Natural killer cell treated with Interleukin-12 subunit alpha and Interleukin-12 subunit beta and Interleukin-15 and Interleukin-18, amount 100 ng/mL, for 72 hours (primary cell): ENCODE measurements around the gene SLC25A22. TPM values are rescaled to one million over a fixed set of nuclear protein-coding genes. Genes with fewer than 3 reads are reported as not detected.

Source experiments
- ATAC-seq, 2 donors: fragments of 150-1000 bp; cut with Tn5 transposase in 1 of 2; sonication (Bioruptor Pico), chemical (Tn5 transposase) in 1 of 2; 2 replicates each; pipeline ENCODE4 v1.10.0; 2021
- DNase-seq: peaks from one replicate; pipeline ENCODE4 v3.0.0; 2022; ENCODE audit warnings: low spot score
- H3K27ac Mint-ChIP-seq, 2 donors: 1 replicate in 1 of 2; 2 replicates in 1 of 2; pipeline ENCODE4 v1.8.0; 2022; ENCODE audit warnings: mixed read lengths in 2 of 2, mild to moderate bottlenecking in 1 of 2, moderate library complexity in 1 of 2
- H3K27me3 Mint-ChIP-seq, 2 donors: 1 replicate in 1 of 2; 2 replicates in 1 of 2; pipeline ENCODE4 v1.8.0; 2022; ENCODE audit warnings: mixed read lengths in 2 of 2
- H3K36me3 Mint-ChIP-seq: one replicate; pipeline ENCODE4 v1.8.0; 2022; ENCODE audit warnings: mixed read lengths
- H3K4me1 Mint-ChIP-seq, 2 donors: 1 replicate in 1 of 2; 2 replicates in 1 of 2; pipeline ENCODE4 v1.8.0; 2022; ENCODE audit warnings: low read depth in 2 of 2, mixed read lengths in 2 of 2, mild to moderate bottlenecking in 1 of 2
- H3K4me3 Mint-ChIP-seq: one replicate; pipeline ENCODE4 v1.8.0; 2022; ENCODE audit warnings: mixed read lengths
- H3K9me3 Mint-ChIP-seq: 2 replicates; pipeline ENCODE4 v1.8.0; 2022; ENCODE audit warnings: mixed read lengths
- total RNA-seq, 2 donors: library from RNA; stranded (reverse); gene quantifications; one replicate each; pipeline ENCODE4 v1.2.3, GENCODE V29; 2022

SLC25A22 gene
- total RNA-seq, 2 donors from 2014 or later, result 64.3 to 125 TPM

GRCh38 chr11:823441-824291, 25.6 kb upstream of the SLC25A22 start:
- Mint-ChIP-seq H3K27ac (no peak overlapping the region), H3K4me3 (no peak overlapping the region), H3K4me1 (peaks cover 15 to 17% of the 10 kb centered on the region in 2 donors), H3K27me3 (peaks cover 0 to 8% of the 10 kb centered on the region in 2 donors), H3K36me3 (no peaks in the 10 kb centered on the region), H3K9me3 (no peaks in the 10 kb centered on the region)
- ATAC-seq (no peak), DNase-seq (no peak)

- Mint-ChIP-seq H3K4me3 (peak overlapping the region; percentile 38), H3K9me3 (no peaks in the 10 kb centered on the region), H3K4me1 (peaks cover 5 to 10% of the 10 kb centered on the region in 2 donors), H3K36me3 (no peaks in the 10 kb centered on the region), H3K27ac (peak overlapping the region in 1 of 2 donors; percentile 84), H3K27me3 (no peaks in the 10 kb centered on the region)
- DNase-seq, result no peak
- no peak for ATAC-seq
Observed at GRCh38 chr11:821512-822371, 23.7 kb upstream of the SLC25A22 start.

DNA sequence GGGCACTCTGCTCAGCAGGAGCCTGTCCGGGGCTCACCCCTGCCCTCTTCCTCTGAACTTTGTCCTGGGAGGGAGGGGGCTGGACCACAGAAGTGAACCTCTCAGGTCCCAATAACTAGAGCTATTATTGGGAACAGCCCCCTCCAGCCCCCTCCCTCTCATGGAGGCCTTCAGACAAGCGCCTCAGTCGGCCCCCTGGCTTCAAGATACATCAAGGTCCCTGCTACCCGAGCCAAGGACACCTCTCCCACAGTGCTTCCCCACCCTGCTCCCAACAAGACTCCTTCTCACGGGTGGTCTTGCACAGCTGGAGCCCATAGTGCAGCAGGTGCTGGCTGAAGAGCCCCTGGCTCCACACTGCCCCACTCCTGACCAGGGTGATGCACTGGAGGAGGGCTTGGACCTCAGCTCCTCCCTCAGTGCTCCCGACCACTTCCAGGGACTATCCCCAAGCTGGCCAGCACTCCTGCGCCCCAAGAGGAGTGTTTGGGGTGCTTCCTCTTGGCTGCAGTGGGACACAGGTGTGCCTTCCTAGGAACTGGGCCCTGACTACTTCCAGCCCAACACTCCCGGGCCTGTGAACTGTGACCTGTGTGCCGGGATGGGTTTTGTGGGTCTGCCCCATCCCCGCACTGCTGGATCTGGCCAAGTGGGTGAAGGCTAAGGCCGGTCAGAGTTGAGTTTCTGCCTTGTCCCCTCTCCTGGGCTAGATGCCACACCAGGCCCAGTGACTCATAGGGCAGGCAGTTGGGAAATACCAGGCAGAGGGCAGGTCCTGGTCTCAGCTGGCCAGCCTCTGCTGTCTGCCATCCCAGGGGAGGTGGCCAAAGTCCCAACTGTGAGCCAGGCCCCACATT, 22.8 kb upstream of the SLC25A22 start:
- ATAC-seq (no peak), DNase-seq (no peak)
- H3K4me1 Mint-ChIP-seq, result peaks cover 5 to 10% of the 10 kb centered on the region in 2 donors
- H3K4me3 Mint-ChIP-seq, result peak overlapping the region; percentile 83
- no peaks in the 10 kb centered on the region for H3K36me3 Mint-ChIP-seq
- H3K27me3 Mint-ChIP-seq, result no peaks in the 10 kb centered on the region
- H3K9me3 Mint-ChIP-seq, result no peaks in the 10 kb centered on the region
- H3K27ac Mint-ChIP-seq, result peak overlapping the region in 1 of 2 donors; percentile 84

DNA sequence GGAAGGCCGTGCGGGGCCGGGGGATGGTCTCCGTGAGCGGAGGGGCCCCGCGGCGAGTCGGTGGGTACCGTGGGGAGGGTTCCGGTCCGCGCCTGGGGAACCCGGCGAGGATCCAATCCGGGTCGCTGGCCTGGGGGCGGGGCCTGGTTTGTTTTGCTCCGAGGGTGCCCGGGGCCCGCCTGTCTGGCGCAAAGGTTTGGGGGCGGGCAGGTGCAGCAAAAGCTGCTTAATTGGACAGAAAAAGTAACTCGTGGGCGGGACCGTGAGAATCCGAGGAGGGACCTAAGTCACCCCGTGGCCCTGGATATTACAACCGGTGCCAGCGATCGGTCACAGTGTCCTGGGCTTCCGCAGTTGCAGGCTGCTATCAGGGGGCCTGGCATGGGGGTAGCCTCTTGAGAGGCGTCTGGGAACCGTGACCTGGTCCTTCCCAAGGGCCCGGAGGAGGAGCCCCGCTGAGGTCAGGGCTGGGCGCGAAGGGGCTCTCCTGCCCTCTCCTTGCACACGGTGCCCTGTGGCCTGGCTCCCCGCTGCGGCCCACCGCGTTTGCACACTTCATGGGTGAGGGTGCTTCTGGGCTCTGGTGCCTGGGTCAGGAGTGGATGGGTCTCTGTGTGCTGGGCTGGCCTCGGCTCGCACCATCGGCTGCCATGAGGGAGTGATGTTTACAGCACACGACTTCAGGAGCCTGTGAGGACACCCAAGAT, 22.0 kb upstream of the SLC25A22 start:
- DNase-seq, result peak; percentile 93
- Mint-ChIP-seq H3K4me3 (peak overlapping the region; percentile 83), H3K9me3 (no peaks in the 10 kb centered on the region), H3K27ac (peak overlapping the region in 1 of 2 donors; percentile 64), H3K36me3 (no peaks in the 10 kb centered on the region), H3K27me3 (no peaks in the 10 kb centered on the region), H3K4me1 (peaks cover 5 to 10% of the 10 kb centered on the region in 2 donors)
- peak; percentile 84 to 85 for ATAC-seq

DNA sequence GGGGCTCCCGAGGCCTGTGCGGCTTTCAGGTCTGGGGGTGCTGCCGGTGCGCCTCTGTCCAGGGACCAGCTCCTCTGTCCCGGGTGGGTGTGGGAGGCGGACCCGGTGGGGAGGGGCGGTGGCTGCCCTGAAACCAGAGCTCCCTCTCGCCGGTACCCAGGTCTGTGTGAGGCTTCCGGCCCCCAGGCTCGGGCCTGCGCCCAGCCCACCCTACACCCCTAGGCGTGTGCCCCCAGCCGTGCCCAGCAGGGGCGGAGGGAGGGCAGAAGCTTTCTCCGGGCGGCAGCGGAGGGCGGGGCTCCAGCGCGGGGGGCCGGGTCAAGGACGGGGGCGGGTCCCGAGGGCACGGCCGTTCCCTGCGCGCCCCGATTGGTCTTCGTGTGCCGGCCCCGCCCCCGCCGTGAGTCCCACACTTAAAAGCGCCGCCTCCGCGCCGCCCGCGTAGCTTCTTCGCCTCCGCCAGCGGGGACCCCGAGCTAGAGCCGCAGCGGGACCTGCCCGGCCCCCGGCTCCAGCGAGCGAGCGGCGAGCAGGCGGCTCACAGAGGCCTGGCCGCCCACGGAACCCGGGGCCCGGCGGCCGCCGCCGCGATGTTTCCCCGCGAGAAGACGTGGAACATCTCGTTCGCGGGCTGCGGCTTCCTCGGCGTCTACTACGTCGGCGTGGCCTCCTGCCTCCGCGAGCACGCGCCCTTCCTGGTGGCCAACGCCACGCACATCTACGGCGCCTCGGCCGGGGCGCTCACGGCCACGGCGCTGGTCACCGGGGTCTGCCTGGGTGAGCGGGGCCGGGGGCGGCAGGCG, 21.2 kb upstream of the SLC25A22 start:
- H3K27me3 Mint-ChIP-seq, result no peaks in the 10 kb centered on the region
- peak overlapping the region; percentile 83 for H3K4me3 Mint-ChIP-seq
- DNase-seq, result peak; percentile 92
- peaks cover 5 to 10% of the 10 kb centered on the region in 2 donors for H3K4me1 Mint-ChIP-seq
- ATAC-seq, result peak; percentile 88 to 92
- H3K27ac Mint-ChIP-seq, result peak overlapping the region in 1 of 2 donors; percentile 64
- H3K36me3 Mint-ChIP-seq, result no peaks in the 10 kb centered on the region
- H3K9me3 Mint-ChIP-seq, result no peaks in the 10 kb centered on the region

GRCh38 chr11:818396-819128, 20.5 kb upstream of the SLC25A22 start, which contains the start of gene PNPLA2:
PNPLA2 (plus strand) TSS chr11:818914; CDS start chr11:819719, 805 bp downstream.
- ATAC-seq (no peak), DNase-seq (no peak)
- Mint-ChIP-seq H3K4me3 (peak within 1 kb of the TSS; percentile 83), H3K27ac (peak within 1 kb of the TSS in 1 of 2 donors; percentile 76), H3K27me3 (no peaks in the 10 kb centered on the region), H3K4me1 (peaks cover 5 to 10% of the 10 kb centered on the region in 2 donors), H3K9me3 (no peaks in the 10 kb centered on the region), H3K36me3 (no peaks in the 10 kb centered on the region)

DNA sequence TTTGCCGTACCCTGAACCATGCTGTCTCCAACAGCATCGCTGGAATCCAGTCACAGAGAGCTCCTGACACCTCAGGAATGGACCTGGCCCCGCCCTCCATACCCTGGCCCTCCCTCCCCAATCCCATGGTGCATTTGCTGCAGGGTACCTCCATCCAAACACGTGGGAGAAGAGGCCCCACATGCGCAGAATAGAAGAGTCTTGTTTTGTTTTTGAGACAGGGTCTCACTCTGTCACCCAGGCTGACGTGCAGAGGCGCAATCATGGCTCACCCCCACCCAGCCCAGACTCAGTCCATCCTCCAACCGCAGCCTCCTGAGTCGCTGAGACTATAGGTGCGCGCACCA, 18.3 kb upstream of the SLC25A22 start:
- no peaks in the 10 kb centered on the region for H3K9me3 Mint-ChIP-seq
- peaks cover 13 to 17% of the 10 kb centered on the region in 2 donors for H3K4me1 Mint-ChIP-seq
- no peaks in the 10 kb centered on the region for H3K27me3 Mint-ChIP-seq
- DNase-seq (no peak), ATAC-seq (no peak)
- peaks cover under 1% of the 10 kb centered on the region for H3K36me3 Mint-ChIP-seq
- no peak overlapping the region for H3K4me3 Mint-ChIP-seq
- no peak overlapping the region for H3K27ac Mint-ChIP-seq

- no peak overlapping the region for H3K4me3 Mint-ChIP-seq
- DNase-seq (no peak), ATAC-seq (no peak)
- H3K27me3 Mint-ChIP-seq, result no peaks in the 10 kb centered on the region
- H3K36me3 Mint-ChIP-seq, result peaks cover 6% of the 10 kb centered on the region
- H3K4me1 Mint-ChIP-seq, result peaks cover 14 to 18% of the 10 kb centered on the region in 2 donors
- H3K9me3 Mint-ChIP-seq, result no peaks in the 10 kb centered on the region
- H3K27ac Mint-ChIP-seq, result no peak overlapping the region
Observed at GRCh38 chr11:815675-816432, 17.8 kb upstream of the SLC25A22 start.

DNA sequence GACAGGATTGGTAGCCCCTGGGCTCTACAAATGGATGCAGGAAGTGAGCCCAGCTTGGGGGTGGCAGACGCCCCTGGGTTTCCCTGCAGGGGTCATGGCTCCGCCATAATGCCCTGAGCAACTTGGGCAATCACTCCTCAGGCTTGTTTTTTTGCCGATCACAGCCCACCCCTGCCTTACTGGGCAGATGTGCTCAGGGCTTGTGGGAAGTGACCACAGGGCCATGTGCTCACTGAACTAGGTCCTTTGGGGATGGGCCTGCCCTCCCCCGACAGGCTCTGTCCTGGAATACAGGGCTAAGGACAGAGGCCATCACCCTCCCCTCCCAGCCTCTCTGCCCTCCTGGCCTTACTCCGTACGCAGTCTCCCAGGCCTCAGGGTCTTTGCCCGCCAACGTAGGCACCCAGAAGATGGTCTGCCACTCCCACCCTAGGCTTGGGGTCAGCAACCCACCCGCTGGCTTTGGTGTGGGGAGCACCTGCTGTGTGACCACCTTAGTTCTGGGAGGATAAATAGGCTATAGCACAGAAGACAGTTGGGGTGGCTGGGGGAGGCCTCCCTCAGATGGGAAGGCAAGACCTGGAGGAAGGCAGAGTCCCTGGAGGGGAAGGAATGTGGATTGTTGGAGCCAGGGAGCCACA, 15.5 kb upstream of the SLC25A22 start:
- Mint-ChIP-seq H3K9me3 (no peaks in the 10 kb centered on the region), H3K27me3 (no peaks in the 10 kb centered on the region), H3K36me3 (peaks cover 7% of the 10 kb centered on the region), H3K27ac (no peak overlapping the region), H3K4me3 (no peak overlapping the region), H3K4me1 (peaks cover 20 to 25% of the 10 kb centered on the region in 2 donors)
- ATAC-seq (no peak), DNase-seq (no peak)

GRCh38 chr11:813072-813455, 15.0 kb upstream of the SLC25A22 start:
- Mint-ChIP-seq H3K27ac (peak overlapping the region in 1 of 2 donors; percentile 97), H3K36me3 (peaks cover 7% of the 10 kb centered on the region), H3K4me1 (peaks cover 18 to 27% of the 10 kb centered on the region in 2 donors)

GRCh38 chr11:812390-812789, 14.3 kb upstream of the SLC25A22 start:
- Mint-ChIP-seq H3K9me3 (no peaks in the 10 kb centered on the region), H3K4me1 (peaks cover 22 to 33% of the 10 kb centered on the region in 2 donors), H3K4me3 (peak overlapping the region; percentile 92), H3K27ac (peak overlapping the region in 1 of 2 donors; percentile 97), H3K27me3 (no peaks in the 10 kb centered on the region), H3K36me3 (peaks cover 7% of the 10 kb centered on the region)
- no peak for ATAC-seq
- no peak for DNase-seq

More at GRCh38 chr11:813072-813455, 15.0 kb upstream of the SLC25A22 start:
- Mint-ChIP-seq H3K4me3 (peak overlapping the region; percentile 92), H3K27me3 (no peaks in the 10 kb centered on the region), H3K9me3 (no peaks in the 10 kb centered on the region)
- no peak for DNase-seq
- no peak for ATAC-seq
